ENCODE results near the gene CFDP1.
"Not testable (repeated sequence)": the region's sequence is repeated elsewhere in the genome, so short reads cannot be mapped to it uniquely, and the experiment has no call there.

CFDP1 gene

GRCh38 chr16:75456971-75457370 lies 23.7 kb upstream of the CFDP1 start:
- TF ChIP-seq CTCF (IDR thresholded peaks at IDR 0.05; ENCODE audit: extremely low read depth, missing control alignments) = no peak
- DNase-seq (ENCODE audit: low spot score) = no peak

GRCh38 chr16:75456486-75456885 lies 23.2 kb upstream of the CFDP1 start:
- DNase-seq (ENCODE audit: low spot score) = not testable (repeated sequence)

- no peak for TF ChIP-seq CTCF (IDR thresholded peaks at IDR 0.05; ENCODE audit: extremely low read depth, missing control alignments)
- no peak for DNase-seq (ENCODE audit: low spot score)
Measured at GRCh38 chr16:75455677-75456076, 22.4 kb upstream of the CFDP1 start.

- TF ChIP-seq CTCF (IDR thresholded peaks at IDR 0.05; ENCODE audit: extremely low read depth, missing control alignments) = no peak
- DNase-seq (ENCODE audit: low spot score) = no peak
Measured at GRCh38 chr16:75452464-75453190, 19.3 kb upstream of the CFDP1 start.

- no peak for TF ChIP-seq CTCF (IDR thresholded peaks at IDR 0.05; ENCODE audit: extremely low read depth, missing control alignments)
Measured at GRCh38 chr16:75446416-75446815, 13.1 kb upstream of the CFDP1 start.

GRCh38 chr16:75445298-75445697 lies 12.0 kb upstream of the CFDP1 start:
- DNase-seq (ENCODE audit: low spot score) = no peak
- TF ChIP-seq CTCF (IDR thresholded peaks at IDR 0.05; ENCODE audit: extremely low read depth, missing control alignments) = no peak

More at GRCh38 chr16:75446416-75446815, 13.1 kb upstream of the CFDP1 start:
- DNase-seq (ENCODE audit: low spot score) = no peak

GRCh38 chr16:75443298-75443697 lies 10.0 kb upstream of the CFDP1 start:
- TF ChIP-seq CTCF (IDR thresholded peaks at IDR 0.05; ENCODE audit: extremely low read depth, missing control alignments) = no peak
- no peak for DNase-seq (ENCODE audit: low spot score)
